ENCODE results near the gene PEF1.

The PEF1 gene

DNA sequence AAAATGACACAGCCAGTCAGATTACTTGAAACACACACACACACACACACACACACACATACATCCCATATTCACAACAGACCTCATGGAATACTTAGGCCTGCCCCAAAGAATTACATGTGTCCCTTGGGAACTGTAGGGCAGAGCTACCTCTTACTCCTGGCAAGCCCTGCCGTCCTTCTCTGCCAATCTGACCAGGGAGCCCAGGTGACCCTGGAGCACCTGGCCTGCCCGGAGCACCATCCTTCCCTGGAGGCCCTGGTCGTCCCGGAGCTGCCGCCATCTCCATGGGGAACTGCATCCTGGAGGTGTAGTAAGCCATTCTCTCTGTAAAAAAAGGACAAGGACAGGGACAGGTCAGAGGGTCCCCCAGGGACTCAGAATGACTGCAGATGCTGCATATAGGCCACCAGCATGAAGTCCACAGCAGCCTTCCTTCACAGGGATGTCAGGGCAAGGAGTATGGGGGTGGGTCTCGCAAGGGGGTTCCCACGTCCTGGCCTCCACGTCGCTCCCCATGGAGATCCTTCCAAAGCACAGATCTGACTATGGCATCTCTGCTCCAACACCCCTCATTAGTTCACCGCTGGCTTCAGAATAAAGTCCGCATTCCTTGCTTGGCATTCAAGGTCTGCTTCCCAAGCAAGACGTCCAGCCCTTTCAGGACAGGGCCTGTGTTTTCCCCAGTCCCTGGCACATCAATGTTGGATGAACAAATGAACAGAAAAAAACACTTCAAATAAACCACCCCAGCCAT lies 9.2 kb upstream of the PEF1 start:
- no peak for DNase-seq (ENCODE audit: low spot score)

DNA sequence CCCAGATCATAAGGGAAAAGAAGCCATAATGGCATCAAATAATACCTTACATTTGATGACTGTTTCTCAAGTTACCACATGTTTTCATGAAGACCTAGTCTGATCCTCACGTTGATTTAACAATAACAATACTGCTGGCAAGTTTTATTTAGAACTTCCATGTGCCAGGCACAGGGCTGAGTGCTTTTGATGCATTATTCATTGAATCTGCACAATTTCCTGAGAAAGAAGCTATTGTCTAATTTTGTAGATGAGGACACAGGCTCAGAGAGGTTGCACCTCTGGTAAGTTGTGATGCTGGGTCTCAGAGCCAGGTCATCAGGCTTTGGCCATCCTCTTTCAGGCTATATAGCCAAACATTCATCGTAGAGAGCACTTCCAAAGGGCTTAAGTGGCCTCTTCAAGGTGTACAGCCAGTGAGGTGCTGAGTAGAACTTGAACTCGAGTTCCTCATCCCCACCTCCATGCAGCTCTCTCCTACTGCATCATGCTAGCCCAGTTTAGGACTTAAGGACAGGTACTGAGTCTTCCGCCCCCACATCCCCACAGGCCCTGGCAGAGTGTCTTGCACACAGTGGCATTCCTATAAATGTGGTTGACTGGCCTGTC lies 8.3 kb upstream of the PEF1 start:
- no peak for DNase-seq (ENCODE audit: low spot score)

DNA sequence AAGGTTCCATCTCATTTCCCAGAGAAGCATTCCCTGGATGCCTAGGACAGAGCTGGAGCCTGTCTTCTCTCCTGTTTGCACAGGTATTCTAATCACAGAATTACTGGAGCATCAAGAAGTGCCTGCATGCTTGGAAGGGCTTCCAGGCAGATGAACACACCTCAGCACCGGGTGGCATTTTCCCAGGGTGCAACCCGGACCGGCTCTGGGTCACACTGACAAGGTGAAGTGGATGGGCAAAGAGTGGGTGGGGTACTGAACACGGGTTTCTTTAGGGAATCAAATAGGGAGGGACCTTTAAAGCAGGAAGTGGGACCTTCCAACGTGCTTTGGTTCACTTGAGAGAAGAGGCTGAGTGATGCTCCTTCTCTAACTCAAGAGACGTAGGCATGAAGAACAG lies 7.1 kb upstream of the PEF1 start:
- DNase-seq (ENCODE audit: low spot score), result no peak

GRCh38 chr1:31651089-31651420 lies 6.4 kb upstream of the PEF1 start:
- DNase-seq (ENCODE audit: low spot score), result no peak

- no peak for DNase-seq (ENCODE audit: low spot score)
Measured at GRCh38 chr1:31650161-31651088, 5.7 kb upstream of the PEF1 start.

DNA sequence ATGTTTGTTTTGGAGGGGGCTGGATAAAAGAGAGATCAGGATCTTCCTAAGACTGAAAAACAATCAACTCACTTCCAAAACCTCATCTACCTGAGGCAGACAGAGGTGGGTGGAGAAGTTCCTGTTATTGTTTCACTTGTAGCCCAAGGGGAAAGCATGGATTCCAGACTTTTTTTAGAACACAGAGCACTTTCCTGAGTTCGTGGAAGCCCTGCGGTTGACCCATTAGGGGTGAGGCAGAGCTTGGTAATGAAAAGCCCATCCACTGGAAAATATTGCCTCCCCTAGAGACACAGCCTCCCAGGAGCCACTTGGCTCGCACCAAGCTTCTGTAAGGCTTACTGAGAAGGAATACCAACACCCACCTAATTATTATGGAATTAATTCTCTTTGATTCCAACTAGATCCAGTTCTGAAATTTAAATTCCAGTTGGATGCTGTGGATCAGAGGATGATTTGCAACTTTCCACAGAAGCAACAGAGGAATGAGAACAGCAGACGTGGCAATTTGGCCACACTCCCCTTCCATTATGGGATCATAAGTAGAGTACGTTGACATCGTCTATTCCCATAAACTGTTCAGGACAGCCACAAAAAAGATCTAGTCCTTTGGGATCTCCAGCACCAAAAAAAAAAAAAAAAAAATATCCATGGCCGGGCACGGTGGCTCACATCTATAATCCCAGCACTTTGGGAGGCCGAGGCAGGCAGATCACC lies 4.1 kb upstream of the PEF1 start:
- no peak for DNase-seq (ENCODE audit: low spot score)

DNA sequence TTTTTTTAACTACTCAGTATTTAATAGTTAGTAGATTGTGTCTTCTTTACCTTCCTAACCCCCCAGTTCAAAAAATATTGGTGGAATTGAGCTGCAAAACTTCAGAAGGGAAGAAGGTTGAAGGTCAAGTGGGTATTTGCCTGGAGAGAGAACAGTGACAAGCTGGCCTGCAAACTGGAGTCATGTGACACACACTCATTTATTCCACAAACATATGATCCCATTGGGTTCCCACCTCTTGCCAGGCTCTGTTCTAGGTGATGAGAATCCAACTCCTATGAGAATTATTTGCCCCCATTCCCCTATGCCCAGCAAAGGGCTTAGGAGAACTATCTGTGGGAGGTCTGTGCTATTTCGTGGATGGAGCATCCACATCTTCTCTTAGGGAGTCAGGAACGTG lies 3.5 kb upstream of the PEF1 start:
- DNase-seq (ENCODE audit: low spot score), result no peak

DNA sequence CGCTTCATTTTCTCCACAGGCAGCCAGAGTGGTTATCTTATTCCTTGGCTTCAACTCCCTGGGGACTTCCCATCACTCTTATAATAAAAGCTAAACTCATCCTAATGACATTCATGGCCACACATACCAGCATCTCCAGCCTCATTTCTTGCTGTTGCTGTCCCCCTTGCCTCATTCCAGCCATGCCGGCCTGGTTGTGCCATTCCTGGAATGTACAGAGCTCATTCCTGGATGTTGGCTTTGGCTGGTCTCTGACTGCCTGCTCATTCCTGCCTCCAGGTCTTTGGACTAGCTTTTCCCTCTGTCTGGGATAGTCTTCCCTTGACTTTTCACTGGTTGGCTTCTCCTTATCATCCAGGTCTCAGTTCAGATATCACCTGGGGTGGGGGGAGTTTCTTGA lies 2.4 kb upstream of the PEF1 start:
- DNase-seq (ENCODE audit: low spot score), result no peak

DNA sequence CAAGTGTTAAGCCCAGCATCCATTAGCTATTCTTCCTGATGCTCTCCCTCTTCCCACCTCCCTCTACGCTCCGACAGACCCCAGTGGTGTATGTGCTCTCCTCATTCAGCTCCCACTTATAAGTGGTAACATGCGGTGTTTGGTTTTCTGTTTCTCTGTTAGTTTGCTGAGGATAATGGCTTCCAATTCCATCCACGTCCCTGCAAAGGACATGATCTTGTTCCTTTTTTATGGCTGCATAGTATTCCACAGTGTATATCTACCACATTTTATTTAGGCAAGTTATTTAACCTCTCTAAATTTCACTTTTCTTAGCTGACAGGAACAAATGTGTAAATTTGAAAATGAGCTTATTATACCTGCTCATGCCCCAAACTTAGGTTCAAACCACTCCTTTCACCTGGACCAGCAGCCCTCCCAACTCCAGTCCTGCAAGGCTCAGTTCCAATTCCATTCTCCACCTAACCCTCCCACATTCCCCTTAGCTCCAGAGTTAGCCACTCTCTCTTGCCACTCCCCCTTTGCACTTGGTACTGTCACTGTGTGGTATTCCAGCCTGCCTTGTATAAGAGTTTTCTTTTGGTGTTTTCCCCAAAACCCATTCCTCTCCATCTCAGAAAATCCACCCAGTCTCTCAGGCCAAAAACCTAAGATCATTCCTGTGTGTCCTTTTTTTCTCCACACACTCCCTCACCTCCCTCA lies 1.7 kb upstream of the PEF1 start:
- DNase-seq (ENCODE audit: low spot score), result no peak

DNA sequence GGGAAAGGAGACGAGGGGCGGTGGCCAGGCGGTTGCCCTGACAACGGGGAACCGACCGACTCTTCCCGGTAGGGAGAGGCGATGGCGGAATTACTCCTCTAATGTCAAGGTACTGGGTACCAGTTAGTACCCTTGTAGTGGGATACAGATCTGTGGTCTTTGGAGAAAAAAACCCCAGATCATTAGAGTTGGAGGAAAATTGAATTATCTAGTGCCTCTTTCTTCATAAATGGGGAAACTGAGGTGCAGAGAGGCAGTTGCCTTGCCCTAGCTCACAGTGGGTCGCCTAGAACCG lies 545 bp upstream of the PEF1 start:
- no peak for DNase-seq (ENCODE audit: low spot score)

GRCh38 chr1:31643976-31644559 lies 608 bp downstream of the PEF1 start:
- DNase-seq (ENCODE audit: low spot score), result no peak

DNA sequence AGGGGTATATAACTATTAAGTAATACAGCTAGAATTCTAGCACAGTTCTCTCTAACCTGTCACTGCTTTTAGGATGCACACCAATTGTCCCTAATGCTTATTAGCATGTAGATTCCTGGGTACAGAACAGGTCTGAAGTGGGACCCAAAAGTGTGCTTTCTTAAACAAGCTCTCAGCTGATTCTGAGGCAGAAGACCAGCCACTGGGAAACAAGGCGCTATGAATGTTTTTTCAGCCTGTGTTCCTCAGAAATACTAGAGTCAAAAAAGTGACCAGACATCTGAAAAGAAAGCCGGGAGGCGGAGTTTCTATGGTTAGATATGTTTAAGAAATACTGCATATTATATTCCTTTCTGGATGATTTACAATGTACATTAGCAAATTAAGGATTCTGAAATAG lies 1.8 kb downstream of the PEF1 start:
- DNase-seq (ENCODE audit: low spot score), result no peak

DNA sequence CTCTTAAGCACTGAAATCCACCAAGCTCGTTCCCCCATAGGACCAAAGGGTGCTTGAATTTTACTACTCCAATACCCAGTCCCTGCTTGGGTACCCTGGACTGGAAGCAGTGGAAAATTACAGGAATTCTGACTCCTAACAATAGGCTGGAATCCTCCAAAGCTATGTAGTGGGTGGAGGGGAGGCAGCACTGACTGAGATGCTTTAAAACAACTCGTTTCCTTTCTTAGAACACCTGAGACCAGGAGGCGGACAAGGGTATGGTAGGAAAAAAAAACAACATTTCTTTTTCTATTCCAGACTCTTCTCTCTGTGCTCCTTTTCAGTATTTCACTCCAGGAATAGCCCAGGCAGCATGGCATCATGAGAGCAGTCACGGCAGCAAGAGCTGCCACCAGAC lies 2.3 kb downstream of the PEF1 start:
- no peak for DNase-seq (ENCODE audit: low spot score)

DNA sequence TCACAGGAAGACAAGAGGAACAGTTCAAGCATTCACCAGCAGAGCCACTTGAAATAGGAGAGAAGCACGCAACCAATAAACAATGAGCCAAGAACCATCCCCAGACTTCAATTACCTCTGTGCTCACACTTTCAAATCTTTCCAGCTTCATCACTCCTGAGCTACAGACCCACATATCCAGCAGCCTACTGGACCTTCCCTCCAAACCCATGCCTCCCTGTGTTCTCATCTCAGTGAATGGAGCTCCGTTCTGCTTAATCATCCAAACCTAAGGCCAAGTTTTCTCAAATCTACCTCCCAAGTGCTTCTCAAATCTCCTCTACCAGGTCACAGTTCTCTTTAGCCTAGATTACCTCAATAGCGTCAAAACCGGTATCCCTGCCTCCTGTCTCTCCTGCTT lies 3.7 kb downstream of the PEF1 start:
- DNase-seq (ENCODE audit: low spot score), result no peak

- DNase-seq (ENCODE audit: low spot score), result no peak
Measured at GRCh38 chr1:31640179-31640578, 4.5 kb downstream of the PEF1 start.

GRCh38 chr1:31639543-31639942 lies 5.1 kb downstream of the PEF1 start:
- no peak for DNase-seq (ENCODE audit: low spot score)

DNA sequence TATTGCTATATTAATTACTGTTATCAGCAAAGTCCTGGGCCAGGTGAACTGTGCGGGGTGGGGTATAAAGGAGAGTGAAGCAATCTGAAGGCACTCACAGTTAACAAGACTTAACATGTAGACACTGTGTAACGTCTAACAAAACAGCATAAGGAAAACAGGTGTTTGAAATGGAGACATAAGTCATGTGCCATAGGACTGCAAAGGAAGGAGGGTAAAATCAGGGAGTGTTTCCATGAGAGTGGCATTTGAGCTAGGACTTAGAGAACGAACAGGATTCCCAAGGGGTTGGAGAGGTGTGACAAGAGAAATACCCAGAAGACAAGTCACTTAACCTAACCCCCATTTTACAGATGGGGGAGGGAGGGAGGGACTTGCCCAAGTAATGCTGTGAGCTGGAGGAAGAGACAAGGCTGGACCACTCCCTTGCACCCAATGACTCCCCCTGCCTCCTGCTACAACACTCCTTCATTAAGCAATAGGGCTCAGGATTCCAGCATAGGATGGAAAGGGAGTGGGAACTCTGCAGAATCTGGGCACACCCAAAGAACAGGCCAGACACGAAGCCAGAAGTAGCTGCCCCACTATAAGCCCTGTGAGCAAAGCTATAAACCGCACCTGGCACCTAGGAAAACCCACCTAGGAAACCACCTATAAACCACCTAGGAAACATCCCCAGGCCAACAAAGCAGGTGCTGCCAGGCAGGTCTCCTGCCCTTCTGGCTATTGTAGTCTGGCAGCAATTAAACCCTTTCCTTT lies 6.6 kb downstream of the PEF1 start:
- no peak for DNase-seq (ENCODE audit: low spot score)

GRCh38 chr1:31633117-31633516 lies 11.6 kb downstream of the PEF1 start:
- peak; percentile 57 for DNase-seq (ENCODE audit: low spot score)

- DNase-seq (ENCODE audit: low spot score), result no peak
Measured at GRCh38 chr1:31632649-31633048, 12.0 kb downstream of the PEF1 start.

DNA sequence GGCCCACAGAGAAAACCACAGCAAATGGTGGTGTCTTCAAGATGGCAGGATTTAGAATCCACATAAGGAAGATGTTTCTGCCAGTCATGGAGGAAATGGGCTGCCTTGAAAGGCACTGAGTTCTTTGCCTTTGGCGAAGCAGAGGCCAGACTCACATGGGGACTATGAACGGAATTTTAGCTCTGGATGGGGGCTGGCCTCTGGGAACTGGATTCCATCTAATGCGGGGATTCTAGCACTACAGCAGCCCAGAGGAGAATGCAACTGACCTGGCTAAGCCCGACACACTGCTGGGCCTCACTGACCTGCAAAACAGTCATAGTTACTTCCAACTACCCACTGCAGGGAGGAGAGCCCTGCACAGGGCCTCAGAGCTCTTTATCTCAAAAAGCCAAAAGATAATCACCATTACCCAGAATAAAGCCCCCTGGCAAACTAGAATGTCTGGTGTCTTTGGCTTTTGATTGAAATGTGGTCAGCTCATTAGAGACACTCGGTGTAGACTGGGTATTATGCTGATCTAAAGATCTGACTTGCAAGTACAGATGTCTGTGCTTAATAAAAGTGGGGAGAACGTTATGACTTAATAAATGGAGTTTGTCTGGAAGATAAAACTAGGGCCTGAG lies 15.6 kb downstream of the PEF1 start:
- no peak for DNase-seq (ENCODE audit: low spot score)
